ENCODE measurements around the gene ZNF560. TPM values are rescaled to one million over a fixed set of nuclear protein-coding genes. Genes with fewer than 3 reads are reported as not detected.

Gene ZNF560
- total RNA-seq, 2 experiments from 2014 or later, result 0.40 TPM; not detected in 1

- ChIA-PET POLR2A (no interaction called here), CTCF (no interaction called here)
- ATAC-seq (no peak), DNase-seq (no peak)
- Mint-ChIP-seq H3K4me3 (no peak overlapping the region), H3K27ac (no peak overlapping the region), H3K36me3 (ENCODE audit: low read depth) (peaks cover 16% of the 10 kb centered on the region), H3K27me3 (ENCODE audit: low read depth) (no peaks in the 10 kb centered on the region), H3K9me3 (ENCODE audit: insufficient read depth) (peaks cover 35% of the 10 kb centered on the region), H3K4me1 (ENCODE audit: low read depth) (peaks cover 10% of the 10 kb centered on the region)
These were observed 4.3 kb downstream of the ZNF560 start for GRCh38 chr19:9494096-9494495.

DNA sequence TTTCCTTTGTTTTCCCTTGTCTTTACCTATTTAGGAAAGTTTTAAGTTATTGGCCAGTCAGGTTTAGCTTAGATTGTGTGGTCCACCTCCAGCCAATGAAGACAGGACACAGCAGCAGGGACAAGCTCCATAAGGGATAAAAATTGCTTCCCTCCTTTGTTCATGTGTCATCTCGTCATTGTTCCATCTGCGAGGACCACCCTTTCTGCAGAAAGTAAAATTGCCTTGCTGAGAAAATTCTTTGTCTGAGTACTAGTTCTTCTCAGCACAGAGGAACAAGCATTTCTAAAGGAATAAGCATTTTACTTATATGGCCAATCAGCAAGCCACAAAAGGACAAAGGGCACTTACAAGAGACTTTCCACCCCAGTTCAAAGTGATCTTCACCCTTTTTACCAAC, 11.4 kb downstream of the ZNF560 start:
- H3K36me3 Mint-ChIP-seq (ENCODE audit: low read depth), result peaks cover 3% of the 10 kb centered on the region
- H3K4me3 Mint-ChIP-seq, result no peak overlapping the region
- POLR2A ChIA-PET, result no interaction called here
- ATAC-seq (no peak), DNase-seq (no peak)
- no peaks in the 10 kb centered on the region for H3K4me1 Mint-ChIP-seq (ENCODE audit: low read depth)
- CTCF ChIA-PET, result no interaction called here
- H3K9me3 Mint-ChIP-seq (ENCODE audit: insufficient read depth), result peaks cover 36% of the 10 kb centered on the region
- H3K27ac Mint-ChIP-seq, result no peak overlapping the region
- no peaks in the 10 kb centered on the region for H3K27me3 Mint-ChIP-seq (ENCODE audit: low read depth)

GRCh38 chr19:9485140-9485539, 13.3 kb downstream of the ZNF560 start:
- no peak for DNase-seq
- Mint-ChIP-seq H3K4me1 (ENCODE audit: low read depth) (no peaks in the 10 kb centered on the region), H3K36me3 (ENCODE audit: low read depth) (peaks cover 3% of the 10 kb centered on the region), H3K27ac (no peak overlapping the region), H3K4me3 (no peak overlapping the region), H3K27me3 (ENCODE audit: low read depth) (no peaks in the 10 kb centered on the region), H3K9me3 (ENCODE audit: insufficient read depth) (peaks cover 34% of the 10 kb centered on the region)
- CTCF ChIA-PET, result no interaction called here
- ATAC-seq, result no peak
- POLR2A ChIA-PET, result no interaction called here

GRCh38 chr19:9474975-9475374, 23.4 kb downstream of the ZNF560 start:
- H3K4me3 Mint-ChIP-seq, result no peak overlapping the region

DNA sequence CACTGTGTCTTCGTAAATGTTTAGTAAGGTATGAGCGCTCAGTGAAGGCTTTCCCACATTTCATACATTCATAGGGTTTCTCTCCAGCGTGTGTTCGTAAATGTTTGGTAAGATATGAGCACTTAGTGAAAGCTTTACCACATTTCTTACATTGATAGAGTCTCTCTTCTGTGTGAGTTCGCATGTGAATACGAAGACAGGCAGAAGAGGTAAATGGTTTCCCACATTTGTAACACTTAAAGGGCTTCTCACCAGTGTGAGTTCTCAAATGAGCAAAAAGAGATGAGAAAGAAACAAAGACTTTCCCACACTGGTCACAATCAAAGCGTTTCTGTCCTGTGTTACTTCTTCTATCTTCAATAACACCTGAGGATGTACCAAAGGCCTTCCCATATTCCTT, 31.3 kb downstream of the ZNF560 start:
- peaks cover 3% of the 10 kb centered on the region for H3K36me3 Mint-ChIP-seq (ENCODE audit: low read depth)
- peaks cover 62% of the 10 kb centered on the region for H3K9me3 Mint-ChIP-seq (ENCODE audit: insufficient read depth)
- ChIA-PET POLR2A (no interaction called here), CTCF (no interaction called here)
- H3K4me3 Mint-ChIP-seq, result no peak overlapping the region
- H3K27ac Mint-ChIP-seq, result no peak overlapping the region
- ATAC-seq (no peak), DNase-seq (no peak)
- H3K27me3 Mint-ChIP-seq (ENCODE audit: low read depth), result no peaks in the 10 kb centered on the region
- no peaks in the 10 kb centered on the region for H3K4me1 Mint-ChIP-seq (ENCODE audit: low read depth)

More at GRCh38 chr19:9474975-9475374, 23.4 kb downstream of the ZNF560 start:
- ChIA-PET POLR2A (no interaction called here), CTCF (no interaction called here)
- H3K36me3 Mint-ChIP-seq (ENCODE audit: low read depth), result no peaks in the 10 kb centered on the region
- H3K27me3 Mint-ChIP-seq (ENCODE audit: low read depth), result no peaks in the 10 kb centered on the region
- ATAC-seq (no peak), DNase-seq (no peak)
- peaks cover 36% of the 10 kb centered on the region for H3K9me3 Mint-ChIP-seq (ENCODE audit: insufficient read depth)
- no peaks in the 10 kb centered on the region for H3K4me1 Mint-ChIP-seq (ENCODE audit: low read depth)
- no peak overlapping the region for H3K27ac Mint-ChIP-seq

- H3K4me3 Mint-ChIP-seq, result no peak overlapping the region
- no peak overlapping the region for H3K27ac Mint-ChIP-seq
- POLR2A ChIA-PET, result no interaction called here
- H3K36me3 Mint-ChIP-seq (ENCODE audit: low read depth), result peaks cover under 1% of the 10 kb centered on the region
- no peaks in the 10 kb centered on the region for H3K27me3 Mint-ChIP-seq (ENCODE audit: low read depth)
- peaks cover 55% of the 10 kb centered on the region for H3K9me3 Mint-ChIP-seq (ENCODE audit: insufficient read depth)
- H3K4me1 Mint-ChIP-seq (ENCODE audit: low read depth), result no peaks in the 10 kb centered on the region
- CTCF ChIA-PET, result no interaction called here
- DNase-seq, result no peak
- ATAC-seq, result no peak
These were observed 36.5 kb downstream of the ZNF560 start for GRCh38 chr19:9461938-9462337.

DNA sequence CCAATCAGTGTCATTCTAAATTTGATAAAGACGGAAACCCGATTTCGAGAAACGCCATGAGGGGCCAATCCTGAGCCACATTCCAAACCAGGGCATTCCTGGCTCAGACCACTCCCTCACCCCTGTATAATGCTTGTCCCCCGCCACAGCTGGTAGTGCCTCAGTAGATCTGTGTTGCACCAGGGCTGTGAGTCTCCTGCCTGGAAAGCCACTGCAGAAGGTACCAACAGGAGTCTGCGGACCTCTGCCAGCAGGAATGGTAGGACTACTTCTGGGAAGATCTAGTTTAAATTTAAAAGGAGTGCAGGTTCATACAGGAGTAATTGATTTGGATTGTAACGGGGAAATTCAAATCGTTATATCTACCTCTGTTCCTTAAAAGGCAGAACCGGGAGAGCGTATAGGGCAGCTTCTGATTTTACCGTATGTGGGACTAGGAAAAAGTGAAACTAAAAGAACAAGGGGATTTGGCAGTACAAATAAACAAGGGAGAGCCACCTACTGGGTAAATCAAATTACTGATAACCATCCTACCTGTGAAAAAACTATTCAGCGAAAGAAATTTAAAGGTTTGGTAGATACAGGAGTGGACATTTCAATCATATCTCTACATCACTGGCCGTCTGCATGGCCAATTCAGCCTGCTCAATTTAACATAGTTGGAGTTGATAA, 42.3 kb downstream of the ZNF560 start:
- no peaks in the 10 kb centered on the region for H3K4me1 Mint-ChIP-seq (ENCODE audit: low read depth)
- no peak for ATAC-seq
- no peak overlapping the region for H3K4me3 Mint-ChIP-seq
- no peak overlapping the region for H3K27ac Mint-ChIP-seq
- DNase-seq, result no peak
- CTCF ChIA-PET, result no interaction called here
- peaks cover 64% of the 10 kb centered on the region for H3K9me3 Mint-ChIP-seq (ENCODE audit: insufficient read depth)
- POLR2A ChIA-PET, result no interaction called here
- no peaks in the 10 kb centered on the region for H3K27me3 Mint-ChIP-seq (ENCODE audit: low read depth)
- H3K36me3 Mint-ChIP-seq (ENCODE audit: low read depth), result no peaks in the 10 kb centered on the region

- ChIA-PET CTCF (interaction anchor here (0.8 kb wide), 1 partner anchor 19 kb away, joined by 3 read pairs; the partner anchor contains the start of gene ZNF266), POLR2A (no interaction called here)
- ATAC-seq (no peak), DNase-seq (no peak)
- Mint-ChIP-seq H3K4me3 (no peak overlapping the region), H3K27ac (no peak overlapping the region), H3K36me3 (ENCODE audit: low read depth) (peaks cover 3% of the 10 kb centered on the region), H3K27me3 (ENCODE audit: low read depth) (no peaks in the 10 kb centered on the region), H3K4me1 (ENCODE audit: low read depth) (no peaks in the 10 kb centered on the region), H3K9me3 (ENCODE audit: insufficient read depth) (peaks cover 54% of the 10 kb centered on the region)
These were observed 44.5 kb downstream of the ZNF560 start for GRCh38 chr19:9453953-9454352.

GRCh38 chr19:9445037-9445436, 53.4 kb downstream of the ZNF560 start:
- no peak for ATAC-seq
- no peak for DNase-seq
- Mint-ChIP-seq H3K4me1 (ENCODE audit: low read depth) (no peaks in the 10 kb centered on the region), H3K27ac (no peak overlapping the region), H3K9me3 (ENCODE audit: insufficient read depth) (peaks cover 39% of the 10 kb centered on the region), H3K27me3 (ENCODE audit: low read depth) (no peaks in the 10 kb centered on the region), H3K36me3 (ENCODE audit: low read depth) (peaks cover 27% of the 10 kb centered on the region), H3K4me3 (no peak overlapping the region)
- ChIA-PET CTCF (no interaction called here), POLR2A (no interaction called here)

- ChIA-PET POLR2A (interaction anchor here (0.8 to 2.1 kb wide), 5 partner anchors 11 to 392 kb away, joined by 3 to 7 read pairs (median 3); partner anchors contain the start of genes UBL5, ZNF559 and ZNF699), CTCF (interaction anchor here (1.0 to 1.5 kb wide), 2 partner anchors 101 to 186 kb away, joined by 3 read pairs; no protein-coding TSS in a partner anchor)
- Mint-ChIP-seq H3K4me3 (peak overlapping the region; percentile 97), H3K4me1 (ENCODE audit: low read depth) (peaks cover 28% of the 10 kb centered on the region), H3K36me3 (ENCODE audit: low read depth) (peaks cover 36% of the 10 kb centered on the region), H3K9me3 (ENCODE audit: insufficient read depth) (peaks cover 16% of the 10 kb centered on the region), H3K27ac (peak overlapping the region; percentile 99), H3K27me3 (ENCODE audit: low read depth) (no peaks in the 10 kb centered on the region)
- ATAC-seq (no peak), DNase-seq (no peak)
These were observed 62.1 kb downstream of the ZNF560 start for GRCh38 chr19:9436358-9436757.

DNA sequence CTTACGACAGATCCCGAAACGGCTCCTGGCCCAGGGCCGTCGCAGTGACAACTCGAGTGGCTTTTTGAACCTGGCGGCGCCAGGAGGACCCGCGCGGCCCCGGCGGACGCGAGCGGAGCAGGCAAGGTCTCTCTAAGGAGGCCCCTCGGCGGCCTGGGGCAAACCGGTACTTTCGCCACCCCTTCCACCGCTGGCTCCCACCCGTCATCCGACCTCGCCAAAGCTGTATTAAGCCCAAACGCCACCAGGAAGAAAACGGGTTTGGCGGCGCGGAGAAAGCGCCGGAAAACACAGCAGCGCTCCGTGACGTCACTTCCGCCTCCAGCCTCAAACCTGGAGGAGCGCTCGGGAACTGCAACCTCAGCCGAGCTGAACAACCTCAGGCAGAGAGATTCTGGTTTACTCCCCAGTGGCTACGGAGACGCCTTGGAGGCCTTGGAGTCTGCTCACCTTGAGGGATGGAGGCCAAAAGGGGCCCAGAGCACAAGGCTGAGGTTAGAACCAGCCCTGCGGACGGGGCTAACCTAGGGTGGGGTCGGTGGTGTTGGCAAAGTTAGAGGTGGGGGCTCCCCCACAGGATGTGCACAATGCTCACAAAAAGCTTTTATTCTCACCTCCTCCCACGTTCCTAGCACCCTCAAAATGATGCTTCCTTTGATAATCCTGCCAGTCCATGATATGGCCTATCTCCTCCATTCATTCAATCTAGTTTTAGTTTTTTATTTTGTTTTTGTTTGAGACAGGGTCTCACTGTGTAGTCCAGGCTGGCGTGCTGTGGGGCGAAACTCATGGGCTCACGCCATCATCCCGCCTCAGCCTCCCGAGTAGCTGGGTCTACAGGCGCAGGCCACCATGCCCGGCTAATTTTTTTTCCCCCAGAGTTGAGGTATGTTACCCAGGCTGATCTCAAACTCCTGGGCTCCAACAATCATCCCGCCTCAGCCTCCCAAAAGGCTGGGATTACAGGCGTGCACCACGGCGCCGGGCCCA, 62.8 kb downstream of the ZNF560 start, which contains the start of gene ZNF266:
TSS of gene ZNF266 (minus strand) at position 295 of the 990 bp plus-strand sequence. CDS start 15,484 bp downstream, outside the sequence.
- H3K36me3 Mint-ChIP-seq (ENCODE audit: low read depth), result peaks cover 44% of the 10 kb centered on the region
- ATAC-seq, result peak; percentile 92
- peak within 1 kb of the TSS; percentile 99 for H3K27ac Mint-ChIP-seq
- CTCF ChIA-PET, result interaction anchor here (1.0 to 3.4 kb wide), 7 partner anchors 9 to 230 kb away, joined by 3 to 12 read pairs (median 3); partner anchors contain the start of gene ZNF559
- peaks cover 28% of the 10 kb centered on the region for H3K4me1 Mint-ChIP-seq (ENCODE audit: low read depth)
- H3K9me3 Mint-ChIP-seq (ENCODE audit: insufficient read depth), result peaks cover 14% of the 10 kb centered on the region
- peak; percentile 95 for DNase-seq
- no peaks in the 10 kb centered on the region for H3K27me3 Mint-ChIP-seq (ENCODE audit: low read depth)
- peak within 1 kb of the TSS; percentile 97 for H3K4me3 Mint-ChIP-seq
- POLR2A ChIA-PET, result interaction anchor here (0.5 to 2.1 kb wide), 13 partner anchors 12 to 1919 kb away, joined by 3 to 7 read pairs (median 3); partner anchors contain the start of genes FBXL12, UBL5, ZNF559 and ZNF699

GRCh38 chr19:9431475-9431874, 66.9 kb downstream of the ZNF560 start:
- DNase-seq (peak; percentile 57), ATAC-seq (no peak)
- Mint-ChIP-seq H3K4me3 (no peak overlapping the region), H3K9me3 (ENCODE audit: insufficient read depth) (peaks cover 2% of the 10 kb centered on the region), H3K4me1 (ENCODE audit: low read depth) (peaks cover 25% of the 10 kb centered on the region), H3K27me3 (ENCODE audit: low read depth) (no peaks in the 10 kb centered on the region), H3K27ac (no peak overlapping the region), H3K36me3 (ENCODE audit: low read depth) (peaks cover 72% of the 10 kb centered on the region)
- ChIA-PET POLR2A (no interaction called here), CTCF (interaction anchor here (0.6 to 1.7 kb wide), 3 partner anchors 119 to 157 kb away, joined by 3 to 5 read pairs (median 4); no protein-coding TSS in a partner anchor)

All from activated CD8-positive, alpha-beta T cell treated with anti-CD3 and anti-CD28 coated beads, Interleukin-2, amount 10 ng/mL, durations not matched to agents 7 days and 5 days (primary cell).